Right forelimb (tissue), 1 donor: Measurements from ENCODE around the gene SH3PXD2B.
A peak's percentile ranks its signal among the peaks of the same experiment; 100 is the strongest.
"Not testable (repeated sequence)": the region's sequence is repeated elsewhere in the genome, so short reads cannot be mapped to it uniquely, and the experiment has no call there.

Experiments
- DNase-seq: peaks from one replicate; pipeline ENCODE4 v3.0.0-alpha.2; 2018

Gene SH3PXD2B

GRCh38 chr5:172485511-172486202, 31.3 kb upstream of the SH3PXD2B start:
- no peak for DNase-seq

- no peak for DNase-seq
Observed at GRCh38 chr5:172484664-172485063, 30.3 kb upstream of the SH3PXD2B start.

- no peak for DNase-seq
Observed at GRCh38 chr5:172482156-172483020, 28.1 kb upstream of the SH3PXD2B start.

GRCh38 chr5:172481011-172481800, 26.9 kb upstream of the SH3PXD2B start:
- no peak for DNase-seq

GRCh38 chr5:172479784-172480115, 25.4 kb upstream of the SH3PXD2B start:
- DNase-seq: no peak

GRCh38 chr5:172479034-172479783, 24.9 kb upstream of the SH3PXD2B start:
- DNase-seq: peak; percentile 86

GRCh38 chr5:172478695-172479033, 24.3 kb upstream of the SH3PXD2B start:
- DNase-seq: not testable (repeated sequence)

- no peak for DNase-seq
Observed at GRCh38 chr5:172478256-172478655, 23.9 kb upstream of the SH3PXD2B start.

GRCh38 chr5:172477466-172477865, 23.1 kb upstream of the SH3PXD2B start:
- DNase-seq: no peak

- no peak for DNase-seq
Observed at GRCh38 chr5:172474293-172474692, 20.0 kb upstream of the SH3PXD2B start.

- DNase-seq: no peak
Observed at GRCh38 chr5:172473427-172473826, 19.1 kb upstream of the SH3PXD2B start.

- DNase-seq: no peak
Observed at GRCh38 chr5:172469697-172470096, 15.4 kb upstream of the SH3PXD2B start.

GRCh38 chr5:172466062-172466461, 11.7 kb upstream of the SH3PXD2B start:
- no peak for DNase-seq

- no peak for DNase-seq
Observed at GRCh38 chr5:172463031-172463430, 8.7 kb upstream of the SH3PXD2B start.

GRCh38 chr5:172459783-172460165, 5.4 kb upstream of the SH3PXD2B start:
- DNase-seq: no peak

GRCh38 chr5:172458976-172459782, 4.9 kb upstream of the SH3PXD2B start:
- no peak for DNase-seq

- no peak for DNase-seq
Observed at GRCh38 chr5:172456076-172456722, 1.9 kb upstream of the SH3PXD2B start.

GRCh38 chr5:172455511-172456061, 1.3 kb upstream of the SH3PXD2B start:
- DNase-seq: peak; percentile 78

- DNase-seq: no peak
Observed at GRCh38 chr5:172455087-172455381, 709 bp upstream of the SH3PXD2B start.

GRCh38 chr5:172453986-172454357, 353 bp downstream of the SH3PXD2B start:
- DNase-seq: peak; percentile 81

- peak; percentile 79 for DNase-seq
Observed at GRCh38 chr5:172453206-172453985, 929 bp downstream of the SH3PXD2B start.
